MM.1S (cell line): Measurements from ENCODE around the gene LPIN1.

Experiments used
- EZH2 ChIP-seq: fragments of 300-600 bp; sonication (generic); optimal IDR thresholded peaks from 2 replicates; pipeline ENCODE3; 2017; ENCODE audit warnings: low read depth, mild to moderate bottlenecking, antibody characterized with exemption, low read length, mixed read lengths
- EZH2phosphoT487 ChIP-seq: fragments of 300-600 bp; sonication (generic); IDR thresholded peaks from 2 replicates; pipeline ENCODE4 v1.6.1; 2018; ENCODE audit warnings: antibody characterized with exemption, low read length
- TF ChIP-seq, protein P1 (sequence below): fragments of 300-600 bp; sonication (generic); IDR thresholded peaks from 2 replicates; pipeline ENCODE4 v1.5.1; 2016; ENCODE audit warnings: antibody characterized with exemption, low read length, mixed read lengths

- TF ChIP-seq, protein P1, sequence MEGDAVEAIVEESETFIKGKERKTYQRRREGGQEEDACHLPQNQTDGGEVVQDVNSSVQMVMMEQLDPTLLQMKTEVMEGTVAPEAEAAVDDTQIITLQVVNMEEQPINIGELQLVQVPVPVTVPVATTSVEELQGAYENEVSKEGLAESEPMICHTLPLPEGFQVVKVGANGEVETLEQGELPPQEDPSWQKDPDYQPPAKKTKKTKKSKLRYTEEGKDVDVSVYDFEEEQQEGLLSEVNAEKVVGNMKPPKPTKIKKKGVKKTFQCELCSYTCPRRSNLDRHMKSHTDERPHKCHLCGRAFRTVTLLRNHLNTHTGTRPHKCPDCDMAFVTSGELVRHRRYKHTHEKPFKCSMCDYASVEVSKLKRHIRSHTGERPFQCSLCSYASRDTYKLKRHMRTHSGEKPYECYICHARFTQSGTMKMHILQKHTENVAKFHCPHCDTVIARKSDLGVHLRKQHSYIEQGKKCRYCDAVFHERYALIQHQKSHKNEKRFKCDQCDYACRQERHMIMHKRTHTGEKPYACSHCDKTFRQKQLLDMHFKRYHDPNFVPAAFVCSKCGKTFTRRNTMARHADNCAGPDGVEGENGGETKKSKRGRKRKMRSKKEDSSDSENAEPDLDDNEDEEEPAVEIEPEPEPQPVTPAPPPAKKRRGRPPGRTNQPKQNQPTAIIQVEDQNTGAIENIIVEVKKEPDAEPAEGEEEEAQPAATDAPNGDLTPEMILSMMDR, result peak; percentile 65
- TF ChIP-seq EZH2 (no peak), EZH2phosphoT487 (no peak)
Measured at GRCh38 chr2:11744631-11745394, 1.6 kb upstream of the LPIN1 start.
